Esophagus muscularis mucosa (tissue), 4 donors: ENCODE data around the gene CALCOCO1.

Source experiments
- CTCF ChIP-seq, 3 experiments: fragments of 200-600 bp in 2 of 3; fragments of 450-650 bp in 1 of 3; sonication (generic) in 2 of 3; IDR thresholded peaks; one replicate each; pipeline ENCODE4 v1.5.1; 2017 to 2019; ENCODE audit warnings: antibody characterized with exemption in 3 of 3, mild to moderate bottlenecking in 2 of 3, moderate library complexity in 1 of 3
- EP300 ChIP-seq: sonication (generic); formaldehyde crosslinking; IDR thresholded peaks from one replicate; pipeline ENCODE4 v1.6.1; 2017; ENCODE audit warnings: antibody characterized with exemption
- POLR2A ChIP-seq: fragments of 450-650 bp; IDR thresholded peaks from one replicate; pipeline ENCODE4 v1.6.1; 2017; ENCODE audit warnings: antibody characterized with exemption, moderate library complexity, mild to moderate bottlenecking, low read depth
- POLR2AphosphoS5 ChIP-seq, 2 donors: sonication (generic); formaldehyde crosslinking; IDR thresholded peaks; one replicate each; pipeline ENCODE4 v1.6.1; 2017; ENCODE audit warnings: antibody characterized with exemption in 2 of 2

GRCh38 chr12:53726946-53727309, 324 bp downstream of the CALCOCO1 start:
- TF ChIP-seq CTCF (IDR thresholded peaks at IDR 0.05) (no peak), POLR2AphosphoS5 (IDR thresholded peaks at IDR 0.05) (no peak), POLR2A (no peak), EP300 (no peak)
